B cell (primary cell): Measurements from ENCODE around the gene AEBP1. TPM values are rescaled to one million over a fixed set of nuclear protein-coding genes. Genes with fewer than 3 reads are reported as not detected.

Source experiments
- ATAC-seq: fragments of 200-7000 bp; cut with Tn5 transposase; one replicate; pipeline ENCODE4 v1.10.0; 2021; ENCODE audit warnings: low read depth, mild to moderate bottlenecking, moderate number of reproducible peaks, moderate library complexity
- CTCF ChIA-PET: fragments of 350-600 bp; sonication (Branson Sonifier 250); formaldehyde crosslinking; loops from one replicate; lab custom pipeline; 2021; ENCODE audit warnings: antibody characterized with exemption, inconsistent platforms; lab: Charles Lee
- POLR2A ChIA-PET: fragments of 350-600 bp; sonication (Branson Sonifier 250); formaldehyde crosslinking; loops from one replicate; lab custom pipeline; 2021; ENCODE audit warnings: antibody characterized with exemption; lab: Charles Lee
- DNase-seq: peaks from one replicate; pipeline ENCODE4 v3.0.0; 2013
- H2AFZ ChIP-seq: 2 replicates; pipeline ENCODE4 v1.6.1; 2012; ENCODE audit warnings: mild to moderate bottlenecking, low read depth, low read length; ENCODE audit not compliant: insufficient read depth, poor library complexity, severe bottlenecking
- H3K27ac ChIP-seq, 2 donors: 1 replicate in 1 of 2; 2 replicates in 1 of 2; pipeline ENCODE4 v1.5.1; 2012 to 2013; ENCODE audit warnings: low read length in 2 of 2, mild to moderate bottlenecking in 2 of 2, moderate library complexity in 1 of 2
- H3K27me3 ChIP-seq, 4 experiments: fragments of 200-600 bp in 1 of 4; sonication (generic) in 1 of 4; replicated peaks in 1 of 4; 1 replicate in 2 of 4; 2 replicates in 2 of 4; pipeline versions ENCODE4 v1.6.1 to v1.7.0; 2013 to 2016; ENCODE audit warnings: low read length in 3 of 4, mild to moderate bottlenecking in 2 of 4, mixed read lengths in 1 of 4, moderate library complexity in 1 of 4; ENCODE audit not compliant: insufficient read depth in 4 of 4, control insufficient read depth in 3 of 4; ENCODE audit errors: control extremely low read depth in 1 of 4
- H3K36me3 ChIP-seq, 2 experiments: replicated peaks in 1 of 2; 1 replicate in 1 of 2; 2 replicates in 1 of 2; pipeline versions ENCODE4 v1.6.1 to v1.7.1; 2013; ENCODE audit warnings: low read length in 1 of 2; ENCODE audit not compliant: insufficient read depth in 2 of 2, control insufficient read depth in 1 of 2; ENCODE audit errors: control extremely low read depth in 1 of 2, extremely low read depth in 1 of 2
- H3K4me1 ChIP-seq, 2 donors: fragments of 200-600 bp in 1 of 2; sonication (generic) in 1 of 2; 1 replicate in 1 of 2; 2 replicates in 1 of 2; pipeline versions ENCODE4 v1.5.1 to v1.6.1; 2013 to 2017; ENCODE audit warnings: low read length in 2 of 2; ENCODE audit not compliant: control insufficient read depth in 2 of 2, insufficient read depth in 2 of 2
- H3K4me2 ChIP-seq: replicated peaks from 2 replicates; pipeline ENCODE3; 2012; ENCODE audit warnings: mild to moderate bottlenecking, low read depth, low read length; ENCODE audit not compliant: poor library complexity, severe bottlenecking
- H3K4me3 ChIP-seq, 5 experiments: fragments of 200-600 bp in 1 of 5; sonication (generic) in 1 of 5; 1 replicate in 3 of 5; 2 replicates in 2 of 5; pipeline versions ENCODE4 v1.5.1 to v1.7.0; 2011 to 2016; ENCODE audit warnings: low read length in 4 of 5, mild to moderate bottlenecking in 4 of 5, low read depth in 2 of 5, control low read depth in 1 of 5, moderate library complexity in 1 of 5; ENCODE audit not compliant: insufficient read depth in 1 of 5; ENCODE audit errors: control extremely low read depth in 1 of 5, extremely low read depth in 1 of 5
- H3K79me2 ChIP-seq: fragments of 200-600 bp; sonication (generic); one replicate; pipeline ENCODE4 v1.6.0; 2016; ENCODE audit warnings: low read length; ENCODE audit not compliant: control insufficient read depth, insufficient read depth
- H3K9ac ChIP-seq: fragments of 200-600 bp; sonication (generic); 2 replicates; pipeline ENCODE4 v1.6.1; 2017; ENCODE audit warnings: mild to moderate bottlenecking, low read length, moderate library complexity
- H3K9me3 ChIP-seq, 3 donors: one replicate each; pipeline versions ENCODE4 v1.6.1 to v1.7.1; 2013; ENCODE audit warnings: low read length in 2 of 3; ENCODE audit not compliant: control insufficient read depth in 2 of 3, insufficient read depth in 1 of 3; ENCODE audit errors: control extremely low read depth in 1 of 3
- H4K20me1 ChIP-seq: 2 replicates; pipeline ENCODE4 v1.6.0; 2012; ENCODE audit warnings: mild to moderate bottlenecking, low read length; ENCODE audit not compliant: insufficient read depth, control insufficient read depth, poor library complexity, severe bottlenecking
- H3K27ac Mint-ChIP-seq: one replicate; pipeline ENCODE4 v1.8.0; 2021; ENCODE audit warnings: mixed read lengths
- H3K27me3 Mint-ChIP-seq: one replicate; pipeline ENCODE4 v1.8.0; 2021; ENCODE audit warnings: mixed read lengths
- H3K4me1 Mint-ChIP-seq: one replicate; pipeline ENCODE4 v1.8.0; 2021; ENCODE audit warnings: mixed read lengths
- H3K4me3 Mint-ChIP-seq: one replicate; pipeline ENCODE4 v1.8.0; 2021; ENCODE audit warnings: mixed read lengths
- H3K9me3 Mint-ChIP-seq: one replicate; pipeline ENCODE4 v1.8.0; 2022; ENCODE audit warnings: mixed read lengths; ENCODE audit not compliant: insufficient read depth
- CTCF ChIP-seq: fragments of 200-600 bp; IDR thresholded peaks from one replicate; pipeline ENCODE4 v1.8.0; 2022; ENCODE audit warnings: antibody characterized with exemption, mild to moderate bottlenecking
- EZH2 ChIP-seq: IDR thresholded peaks from 2 replicates; pipeline ENCODE4 v1.6.1; 2012; ENCODE audit warnings: borderline replicate concordance, low read depth, mild to moderate bottlenecking, moderate library complexity, low read length; ENCODE audit not compliant: insufficient read depth, poor library complexity, severe bottlenecking
- WGBS: methylation state at CpG from one replicate; pipeline ENCODE4 v1.1.5; 2013; ENCODE audit warnings: missing lambda C conversion rate; ENCODE audit not compliant: insufficient coverage; 5-methylcytosine and 5-hydroxymethylcytosine counted together
- intact Hi-C: fragments of 100-400 bp; cut with micrococcal nuclease; formaldehyde crosslinking; loops from one replicate; pipeline ENCODE4 v1.10.0; 2022
- polyA plus RNA-seq: library from polyadenylated mRNA; depleted of rRNA; stranded (reverse); fragments of >200 nt; gene quantifications from 2 replicates; pipeline ENCODE4 v1.2.3, GENCODE V29; 2012
- total RNA-seq, 2 donors: library from RNA; stranded (reverse); fragments of 120-200 nt in 1 of 2; gene quantifications; 1 replicate in 1 of 2; 2 replicates in 1 of 2; pipeline versions ENCODE4 v1.2.3 to v1.2.4, GENCODE V29; 2013 to 2022

Gene AEBP1
- total and polyA plus RNA-seq, 2 donors (not counting 1 experiment from before 2014, with no cell fraction given), result 20.2 to 36.7 TPM

GRCh38 chr7:44107961-44108767 is 4.0 kb downstream of the AEBP1 start:
- H3K4me1 Mint-ChIP-seq, result peaks cover 21% of the 10 kb centered on the region
- Histone ChIP-seq H3K4me2 (no peak overlapping the region), H3K36me3 (peaks cover 0 to 18% of the 10 kb centered on the region in 2 experiments), H2AFZ (no peak overlapping the region), H3K27me3 (peaks cover 0 to 11% (median 2%) of the 10 kb centered on the region in 4 experiments), H3K4me1 (peaks cover 18 to 27% of the 10 kb centered on the region in 2 donors), H4K20me1 (no peaks in the 10 kb centered on the region), H3K9ac (no peak overlapping the region), H3K4me3 (no peak overlapping the region), H3K27ac (no peak overlapping the region), H3K9me3 (no peaks in the 10 kb centered on the region), H3K79me2 (peaks cover 9% of the 10 kb centered on the region)
- H3K9me3 Mint-ChIP-seq, result no peaks in the 10 kb centered on the region
- DNase-seq (no peak), ATAC-seq (no peak)
- ChIA-PET CTCF (interaction anchor here (0.6 to 0.7 kb wide), 2 partner anchors 42 to 733 kb away, joined by 3 read pairs; no protein-coding TSS in a partner anchor), POLR2A (no interaction called here)
- 87% methylated on average over 15 of the region's 21 CpGs for WGBS
- intact Hi-C loops, result no loop called here
- H3K4me3 Mint-ChIP-seq, result no peak overlapping the region
- no peak overlapping the region for H3K27ac Mint-ChIP-seq
- TF ChIP-seq EZH2, result no peak
- no peak for TF ChIP-seq CTCF
- no peaks in the 10 kb centered on the region for H3K27me3 Mint-ChIP-seq
